Colonic mucosa (tissue), 4 donors: ENCODE measurements around the gene PGM3. TPM values are rescaled to one million over a fixed set of nuclear protein-coding genes. Genes with fewer than 3 reads are reported as not detected.

ENCODE experiments used
- DNase-seq: peaks from one replicate; pipeline ENCODE4 v3.0.0-alpha.2; 2020
- H3K27ac ChIP-seq: fragments of 200-600 bp; one replicate; pipeline ENCODE4 v1.8.0; 2021
- H3K27me3 ChIP-seq: fragments of 200-600 bp; one replicate; pipeline ENCODE4 v1.8.0; 2021
- H3K36me3 ChIP-seq: fragments of 200-600 bp; one replicate; pipeline ENCODE4 v1.8.0; 2021
- H3K4me1 ChIP-seq: fragments of 200-600 bp; one replicate; pipeline ENCODE4 v1.8.0; 2021; ENCODE audit warnings: mild to moderate bottlenecking
- H3K4me3 ChIP-seq: fragments of 200-600 bp; one replicate; pipeline ENCODE4 v1.8.0; 2021
- H3K9ac ChIP-seq, 2 donors: one replicate each; pipeline ENCODE4 v1.7.0; 2013; ENCODE audit warnings: control low read depth in 2 of 2, low read depth in 2 of 2, low read length in 2 of 2
- H3K9me3 ChIP-seq: fragments of 200-600 bp; one replicate; pipeline ENCODE4 v1.8.0; 2021
- intact Hi-C: fragments of 100-400 bp; cut with DNase I; formaldehyde crosslinking; loops from one replicate; pipeline ENCODE4 v1.14.1; 2022
- total RNA-seq, 2 donors: library from RNA; stranded (reverse); fragmentation: NEBNext Ultra II Directional in 1 of 2; extraction: Animal tissue kit (Norgen Biotek cat#: 25700) in 1 of 2; gene quantifications; one replicate each; pipeline ENCODE4 v1.2.1, GENCODE V29; 2021
- TF ChIP-seq, protein P1 (sequence below): fragments of 200-600 bp; IDR thresholded peaks from one replicate; pipeline ENCODE4 v1.8.0; 2022; ENCODE audit warnings: antibody characterized with exemption, mild to moderate bottlenecking
- donor health status: healthy.
- donor health status: DM: no; HTN: no; CAD: no.
- donor health status: DM: no; HTN: no; CAD: no.

PGM3 gene
- total RNA-seq, 2 donors from 2014 or later, result 52.8 to 57.0 TPM

DNA sequence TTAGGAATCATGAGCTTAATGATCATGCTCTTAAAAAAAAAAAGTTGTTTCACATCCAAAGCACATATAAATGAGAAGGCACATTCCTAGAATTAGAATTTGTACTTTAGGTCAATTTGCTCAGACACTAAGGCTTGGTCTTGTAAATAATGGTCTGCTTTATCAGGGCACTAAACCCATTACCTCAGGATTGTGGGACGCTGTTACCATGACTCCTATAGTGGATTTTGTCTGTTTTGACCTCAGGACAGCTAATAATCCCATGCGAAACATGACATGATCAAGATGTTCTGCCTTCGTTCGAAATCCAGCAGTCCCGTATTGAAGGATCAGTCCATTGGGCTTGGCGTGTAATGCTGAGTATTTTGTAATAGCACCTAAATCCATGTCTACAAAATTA, 2.4 kb downstream of the PGM3 start:
- peaks cover 6% of the 10 kb centered on the region for H3K36me3 ChIP-seq
- no peaks in the 10 kb centered on the region for H3K27me3 ChIP-seq
- TF ChIP-seq, protein P1, sequence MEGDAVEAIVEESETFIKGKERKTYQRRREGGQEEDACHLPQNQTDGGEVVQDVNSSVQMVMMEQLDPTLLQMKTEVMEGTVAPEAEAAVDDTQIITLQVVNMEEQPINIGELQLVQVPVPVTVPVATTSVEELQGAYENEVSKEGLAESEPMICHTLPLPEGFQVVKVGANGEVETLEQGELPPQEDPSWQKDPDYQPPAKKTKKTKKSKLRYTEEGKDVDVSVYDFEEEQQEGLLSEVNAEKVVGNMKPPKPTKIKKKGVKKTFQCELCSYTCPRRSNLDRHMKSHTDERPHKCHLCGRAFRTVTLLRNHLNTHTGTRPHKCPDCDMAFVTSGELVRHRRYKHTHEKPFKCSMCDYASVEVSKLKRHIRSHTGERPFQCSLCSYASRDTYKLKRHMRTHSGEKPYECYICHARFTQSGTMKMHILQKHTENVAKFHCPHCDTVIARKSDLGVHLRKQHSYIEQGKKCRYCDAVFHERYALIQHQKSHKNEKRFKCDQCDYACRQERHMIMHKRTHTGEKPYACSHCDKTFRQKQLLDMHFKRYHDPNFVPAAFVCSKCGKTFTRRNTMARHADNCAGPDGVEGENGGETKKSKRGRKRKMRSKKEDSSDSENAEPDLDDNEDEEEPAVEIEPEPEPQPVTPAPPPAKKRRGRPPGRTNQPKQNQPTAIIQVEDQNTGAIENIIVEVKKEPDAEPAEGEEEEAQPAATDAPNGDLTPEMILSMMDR, result no peak
- no peak for DNase-seq
- H3K9ac ChIP-seq, result no peak overlapping the region
- H3K4me1 ChIP-seq, result peaks cover 7% of the 10 kb centered on the region
- no peaks in the 10 kb centered on the region for H3K9me3 ChIP-seq
- H3K4me3 ChIP-seq, result no peak overlapping the region
- H3K27ac ChIP-seq, result no peak overlapping the region
- intact Hi-C loops, result loop anchor here (5.0 kb wide), 1 partner anchor 123 kb away; the partner anchor contains the start of genes DOP1A and UBE3D

DNA sequence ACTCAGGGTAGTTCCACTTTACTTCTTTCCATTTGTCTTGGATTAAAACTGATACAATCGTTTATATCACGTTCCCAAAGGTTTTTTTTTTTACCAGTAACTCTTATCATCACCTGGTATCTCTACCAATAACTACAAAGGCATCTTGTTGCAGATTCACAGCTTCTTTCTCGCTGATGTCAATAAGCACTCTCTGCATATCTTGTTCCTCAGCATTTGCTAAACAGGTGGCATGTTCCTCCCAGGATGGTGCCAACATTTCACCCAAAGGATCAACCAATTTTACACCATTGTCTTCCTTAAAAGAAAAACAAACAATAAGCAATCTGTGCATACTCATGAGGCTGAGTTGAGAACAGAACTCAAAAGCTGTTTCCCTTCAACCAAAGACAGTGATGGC, 4.6 kb downstream of the PGM3 start:
- no peak overlapping the region for H3K9ac ChIP-seq
- intact Hi-C loops, result no loop called here
- peaks cover 6% of the 10 kb centered on the region for H3K36me3 ChIP-seq
- TF ChIP-seq, protein P1, result no peak
- DNase-seq, result no peak
- no peaks in the 10 kb centered on the region for H3K4me1 ChIP-seq
- no peaks in the 10 kb centered on the region for H3K27me3 ChIP-seq
- no peaks in the 10 kb centered on the region for H3K9me3 ChIP-seq
- H3K4me3 ChIP-seq, result no peak overlapping the region
- H3K27ac ChIP-seq, result no peak overlapping the region

DNA sequence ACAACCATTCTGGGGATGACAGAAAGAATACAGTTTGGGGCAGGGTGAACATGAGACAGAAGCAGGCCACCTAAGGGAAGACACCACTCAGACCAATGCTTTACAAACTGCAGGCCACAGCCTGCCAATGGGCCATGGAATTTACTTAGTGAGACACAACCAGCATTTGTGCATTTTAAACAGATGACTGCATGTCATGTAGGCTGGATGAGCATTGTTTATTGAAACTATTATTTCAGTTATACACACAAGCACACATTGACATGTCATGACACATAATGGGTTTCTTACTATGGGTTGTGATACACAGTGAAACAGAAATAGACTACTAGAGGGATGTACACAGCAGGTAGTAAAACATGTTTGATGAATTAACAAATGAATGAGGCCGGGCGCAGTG, 8.0 kb downstream of the PGM3 start:
- no peaks in the 10 kb centered on the region for H3K27me3 ChIP-seq
- DNase-seq, result no peak
- no peaks in the 10 kb centered on the region for H3K4me1 ChIP-seq
- TF ChIP-seq, protein P1, result no peak
- H3K4me3 ChIP-seq, result no peak overlapping the region
- H3K36me3 ChIP-seq, result peaks cover 9% of the 10 kb centered on the region
- H3K9ac ChIP-seq, result no peak overlapping the region
- intact Hi-C loops, result no loop called here
- H3K9me3 ChIP-seq, result no peaks in the 10 kb centered on the region
- H3K27ac ChIP-seq, result no peak overlapping the region

DNA sequence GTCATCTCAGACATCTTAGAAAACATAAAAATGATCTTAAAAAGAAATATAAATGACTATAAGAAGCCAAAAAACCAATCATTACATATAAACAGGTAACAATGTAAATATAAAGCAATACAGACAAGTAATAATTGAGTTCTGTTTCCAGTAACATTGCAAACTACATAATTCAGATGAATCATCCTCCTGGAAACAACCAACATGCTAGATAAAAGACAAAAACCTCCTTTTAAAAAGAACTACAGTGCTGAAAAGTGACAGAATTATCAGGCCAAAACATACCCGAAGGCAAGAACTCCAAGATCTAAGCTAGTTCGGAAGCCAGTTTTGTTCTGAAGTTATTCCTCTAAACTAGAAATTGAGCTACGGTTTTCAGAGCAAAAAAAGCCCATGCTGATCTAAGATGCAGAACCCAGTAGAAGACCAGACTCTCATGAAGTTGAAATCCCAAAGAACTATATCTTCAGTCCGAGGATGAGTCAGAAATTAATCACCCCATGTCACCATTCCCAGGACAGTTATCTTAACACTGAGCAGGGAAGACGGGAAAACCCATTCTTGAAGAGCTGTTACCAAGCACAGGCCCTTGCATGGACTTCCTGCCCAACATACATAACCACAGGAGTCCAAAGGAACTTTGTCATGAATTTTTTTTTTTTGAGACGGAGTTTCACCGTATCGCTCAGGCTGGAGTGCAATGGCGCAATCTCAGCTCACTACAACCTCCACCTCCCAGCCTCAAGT, 9.8 kb downstream of the PGM3 start:
- Histone ChIP-seq H3K9me3 (no peaks in the 10 kb centered on the region), H3K27ac (no peak overlapping the region), H3K36me3 (peaks cover 5% of the 10 kb centered on the region), H3K9ac (no peak overlapping the region), H3K4me3 (no peak overlapping the region), H3K27me3 (no peaks in the 10 kb centered on the region), H3K4me1 (no peaks in the 10 kb centered on the region)
- intact Hi-C loops, result no loop called here
- TF ChIP-seq, protein P1, result no peak
- no peak for DNase-seq

DNA sequence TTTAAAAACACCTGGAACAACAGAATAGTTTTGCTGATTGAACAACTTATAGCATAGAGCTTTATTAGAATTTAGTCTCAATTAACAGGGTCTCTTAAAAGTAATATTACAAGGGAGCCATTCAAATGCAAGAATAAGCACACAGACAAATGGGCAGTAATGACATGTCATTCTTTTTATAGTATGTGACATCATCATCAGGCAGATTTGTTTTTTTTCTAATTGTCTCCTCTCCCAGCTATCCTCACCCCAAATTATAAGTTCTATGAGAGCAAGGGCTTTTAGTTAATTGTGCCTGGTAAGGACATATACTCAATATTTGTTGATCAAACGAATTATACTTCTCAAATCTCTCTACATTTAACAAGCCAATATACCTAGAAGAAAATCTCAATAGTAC, 11.0 kb downstream of the PGM3 start:
- H3K9ac ChIP-seq, result no peak overlapping the region
- no peaks in the 10 kb centered on the region for H3K27me3 ChIP-seq
- no peaks in the 10 kb centered on the region for H3K4me1 ChIP-seq
- intact Hi-C loops, result no loop called here
- DNase-seq, result no peak
- no peak overlapping the region for H3K27ac ChIP-seq
- TF ChIP-seq, protein P1, result no peak
- H3K9me3 ChIP-seq, result no peaks in the 10 kb centered on the region
- H3K36me3 ChIP-seq, result peaks cover 3% of the 10 kb centered on the region
- H3K4me3 ChIP-seq, result no peak overlapping the region
